ENCODE results near the gene GGT6. TPM values are rescaled to one million over a fixed set of nuclear protein-coding genes. Genes with fewer than 3 reads are reported as not detected.

The GGT6 gene
- total RNA-seq, 2 donors from 2014 or later = not detected

DNA sequence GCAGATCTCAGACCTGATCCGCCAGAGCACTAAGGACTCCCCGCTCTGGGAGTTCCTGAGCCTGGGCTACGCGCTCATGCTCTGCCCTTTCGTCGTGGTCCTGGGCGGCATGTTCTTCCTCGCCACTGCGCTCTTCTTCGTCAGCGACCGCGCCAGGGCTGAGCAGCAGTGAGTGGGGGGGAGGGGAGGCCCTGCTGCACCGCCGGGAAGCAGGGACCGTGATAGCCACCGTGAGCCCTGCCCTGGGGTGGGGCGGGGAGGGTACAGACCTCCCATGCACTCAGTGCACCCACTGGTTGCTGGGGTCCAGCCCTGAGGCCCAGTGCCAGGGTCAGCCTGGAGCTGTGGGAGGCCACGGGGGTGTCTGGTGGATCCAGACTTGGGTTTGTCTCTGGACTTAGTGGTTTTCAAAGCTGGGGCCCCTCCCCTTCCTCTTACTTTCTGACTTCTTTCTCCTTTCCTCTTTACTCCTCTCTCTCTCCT is 24.1 kb downstream of the GGT6 start:
- no peaks in the 10 kb centered on the region for H3K27me3 ChIP-seq
- TF ChIP-seq, protein P1, sequence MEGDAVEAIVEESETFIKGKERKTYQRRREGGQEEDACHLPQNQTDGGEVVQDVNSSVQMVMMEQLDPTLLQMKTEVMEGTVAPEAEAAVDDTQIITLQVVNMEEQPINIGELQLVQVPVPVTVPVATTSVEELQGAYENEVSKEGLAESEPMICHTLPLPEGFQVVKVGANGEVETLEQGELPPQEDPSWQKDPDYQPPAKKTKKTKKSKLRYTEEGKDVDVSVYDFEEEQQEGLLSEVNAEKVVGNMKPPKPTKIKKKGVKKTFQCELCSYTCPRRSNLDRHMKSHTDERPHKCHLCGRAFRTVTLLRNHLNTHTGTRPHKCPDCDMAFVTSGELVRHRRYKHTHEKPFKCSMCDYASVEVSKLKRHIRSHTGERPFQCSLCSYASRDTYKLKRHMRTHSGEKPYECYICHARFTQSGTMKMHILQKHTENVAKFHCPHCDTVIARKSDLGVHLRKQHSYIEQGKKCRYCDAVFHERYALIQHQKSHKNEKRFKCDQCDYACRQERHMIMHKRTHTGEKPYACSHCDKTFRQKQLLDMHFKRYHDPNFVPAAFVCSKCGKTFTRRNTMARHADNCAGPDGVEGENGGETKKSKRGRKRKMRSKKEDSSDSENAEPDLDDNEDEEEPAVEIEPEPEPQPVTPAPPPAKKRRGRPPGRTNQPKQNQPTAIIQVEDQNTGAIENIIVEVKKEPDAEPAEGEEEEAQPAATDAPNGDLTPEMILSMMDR (IDR thresholded peaks at IDR 0.05) = no peak
- H3K4me3 ChIP-seq = peak overlapping the region in 1 of 2 donors; percentile 0
- DNase-seq (ENCODE audit: low spot score) = no peak
- H3K36me3 ChIP-seq = peaks cover 37% of the 10 kb centered on the region
- peaks cover 0 to 79% of the 10 kb centered on the region in 2 donors for H3K4me1 ChIP-seq
- H3K27ac ChIP-seq = peak overlapping the region; percentile 26 to 54
- no peaks in the 10 kb centered on the region for H3K9me3 ChIP-seq

- H3K27ac ChIP-seq = peak overlapping the region; percentile 26 to 54
- peaks cover 31% of the 10 kb centered on the region for H3K36me3 ChIP-seq
- TF ChIP-seq, protein P1 (IDR thresholded peaks at IDR 0.05) = no peak
- peak overlapping the region in 1 of 2 donors; percentile 0 for H3K4me3 ChIP-seq
- no peak for DNase-seq (ENCODE audit: low spot score)
- peaks cover 0 to 84% of the 10 kb centered on the region in 2 donors for H3K4me1 ChIP-seq
- no peaks in the 10 kb centered on the region for H3K27me3 ChIP-seq
- no peaks in the 10 kb centered on the region for H3K9me3 ChIP-seq
These were observed 24.6 kb downstream of the GGT6 start for GRCh38 chr17:4535667-4536258.

- peaks cover 0 to 85% of the 10 kb centered on the region in 2 donors for H3K4me1 ChIP-seq
- no peaks in the 10 kb centered on the region for H3K9me3 ChIP-seq
- H3K36me3 ChIP-seq = peaks cover 26% of the 10 kb centered on the region
- TF ChIP-seq, protein P1 (IDR thresholded peaks at IDR 0.05) = no peak
- no peak for DNase-seq (ENCODE audit: low spot score)
- peak overlapping the region; percentile 49 to 51 for H3K27ac ChIP-seq
- H3K27me3 ChIP-seq = no peaks in the 10 kb centered on the region
- H3K4me3 ChIP-seq = no peak overlapping the region
These were observed 25.3 kb downstream of the GGT6 start for GRCh38 chr17:4534928-4535666.

DNA sequence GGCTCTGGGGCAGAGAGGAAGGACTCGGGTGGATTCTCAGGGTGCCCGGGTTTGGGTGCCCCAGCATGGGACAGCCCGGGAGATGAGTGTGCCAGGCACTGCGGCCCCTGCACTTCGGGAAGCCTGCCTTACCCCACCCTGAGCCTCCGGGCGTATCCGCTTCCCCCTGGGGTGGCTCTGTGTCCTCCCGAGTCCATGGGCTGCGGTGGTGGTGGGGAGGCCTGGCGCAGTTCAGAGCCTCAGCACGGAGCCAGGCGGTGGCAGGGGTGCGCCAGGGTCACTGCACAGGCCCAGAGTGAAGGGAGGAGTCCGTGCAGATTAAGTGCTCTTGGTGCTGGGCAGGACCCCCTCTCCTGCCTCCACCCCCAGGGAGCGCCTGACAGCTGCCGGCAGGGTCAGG is 25.9 kb downstream of the GGT6 start:
- Histone ChIP-seq H3K9me3 (no peaks in the 10 kb centered on the region), H3K4me3 (no peak overlapping the region), H3K36me3 (peaks cover 20% of the 10 kb centered on the region), H3K27me3 (no peaks in the 10 kb centered on the region), H3K4me1 (peaks cover 0 to 85% of the 10 kb centered on the region in 2 donors), H3K27ac (peak overlapping the region; percentile 49 to 51)
- no peak for DNase-seq (ENCODE audit: low spot score)
- TF ChIP-seq, protein P1 (IDR thresholded peaks at IDR 0.05) = no peak

GRCh38 chr17:4533523-4534504 is 26.6 kb downstream of the GGT6 start:
- Histone ChIP-seq H3K27me3 (no peaks in the 10 kb centered on the region), H3K36me3 (peaks cover 13% of the 10 kb centered on the region), H3K4me1 (peaks cover 0 to 82% of the 10 kb centered on the region in 2 donors), H3K27ac (peak overlapping the region; percentile 49 to 51), H3K9me3 (no peaks in the 10 kb centered on the region), H3K4me3 (no peak overlapping the region)
- no peak for DNase-seq (ENCODE audit: low spot score)
- TF ChIP-seq, protein P1 (IDR thresholded peaks at IDR 0.05) = no peak
